Pancreas (tissue), 10 donors: ENCODE data around the gene MAP7D1. TPM values are rescaled to one million over a fixed set of nuclear protein-coding genes. Genes with fewer than 3 reads are reported as not detected.

ENCODE experiments used
- ATAC-seq, 4 donors: fragments of 200-7000 bp; cut with Tn5 transposase; one replicate each; pipeline versions ENCODE4 v1.8.0 to v1.9.1; 2020; ENCODE audit warnings: mild to moderate bottlenecking in 4 of 4, moderate library complexity in 4 of 4
- DNase-seq, 6 donors: peaks; one replicate each; pipeline ENCODE4 v3.0.0-alpha.2; 2020
- FAIRE-seq: peaks from 2 replicates; lab custom pipeline; 2012; peaks lifted over from hg19 to GRCh38; lab: Jason Lieb, UNC
- H3K27ac ChIP-seq, 4 donors: fragments of 200-600 bp; sonication (generic); 1 replicate in 3 of 4; 2 replicates in 1 of 4; pipeline versions ENCODE4 v1.5.0 to v1.8.0; 2020
- H3K27me3 ChIP-seq, 4 donors: fragments of 200-600 bp; one replicate each; pipeline ENCODE4 v1.8.0; 2021
- H3K36me3 ChIP-seq, 3 donors: fragments of 200-600 bp; sonication (generic) in 1 of 3; one replicate each; pipeline versions ENCODE4 v1.5.0 to v1.8.0; 2020 to 2021
- H3K4me1 ChIP-seq, 3 donors: fragments of 200-600 bp; one replicate each; pipeline ENCODE4 v1.8.0; 2021
- H3K4me3 ChIP-seq, 4 donors: fragments of 200-600 bp; sonication (generic) in 2 of 4; one replicate each; pipeline versions ENCODE4 v1.5.0 to v1.8.0; 2020 to 2021
- H3K9me3 ChIP-seq, 4 donors: fragments of 200-600 bp; one replicate each; pipeline ENCODE4 v1.8.0; 2021
- WGBS, 2 donors: extraction: QIAGEN DNeasy Blood & Tissue Kit; methylation state at CpG; one replicate each; pipeline ENCODE4 v1.1.7; 2013; 5-methylcytosine and 5-hydroxymethylcytosine counted together
- intact Hi-C, 3 donors: fragments of 100-400 bp; cut with DNase I; formaldehyde crosslinking; loops; one replicate each; pipeline versions ENCODE4 v1.11.1 to v1.14.2; 2022
- polyA plus RNA-seq, 2 donors: library from polyadenylated mRNA; stranded (reverse); fragments of 200-250 nt; gene quantifications; one replicate each; pipeline ENCODE4 v1.2.3, GENCODE V29; 2013
- total RNA-seq, 6 donors: library from RNA; stranded (reverse); fragmentation: NEBNext Ultra II Directional in 4 of 6; extraction: Animal tissue kit (Norgen Biotek cat#: 25700) in 4 of 6; gene quantifications; one replicate each; pipeline versions ENCODE4 v1.2.1 to v1.2.4, GENCODE V29; 2021 to 2023
- TF ChIP-seq, protein P1 (sequence below), 4 donors: fragments of 200-600 bp; sonication (generic) in 3 of 4; IDR thresholded peaks; one replicate each; pipeline versions ENCODE4 v1.5.0 to v1.8.0; 2021; ENCODE audit warnings: antibody characterized with exemption in 4 of 4
- donor health status: healthy with polysubstance abuse.
- donor health status: DM: no; HTN: no; CAD: no; lungs with moderate emphysema.
- donor health status: DM: no; HTN: no; CAD: no.
- donor health status: control.
- donor health status: control.
- donor health status: Bipolar disorder and iron deficiency.
- donor health status: DM: yes; HTN: yes; CAD: no.
- donor health status: DM: no; HTN: no; CAD: no.
- donor health status: DM: no; HTN: no; CAD: no.
- donor health status: DM: yes; HTN: yes; CAD: no.

MAP7D1 gene
- total and polyA plus RNA-seq, 8 donors: 12.5 to 39.3 (median 22.3) TPM

DNA sequence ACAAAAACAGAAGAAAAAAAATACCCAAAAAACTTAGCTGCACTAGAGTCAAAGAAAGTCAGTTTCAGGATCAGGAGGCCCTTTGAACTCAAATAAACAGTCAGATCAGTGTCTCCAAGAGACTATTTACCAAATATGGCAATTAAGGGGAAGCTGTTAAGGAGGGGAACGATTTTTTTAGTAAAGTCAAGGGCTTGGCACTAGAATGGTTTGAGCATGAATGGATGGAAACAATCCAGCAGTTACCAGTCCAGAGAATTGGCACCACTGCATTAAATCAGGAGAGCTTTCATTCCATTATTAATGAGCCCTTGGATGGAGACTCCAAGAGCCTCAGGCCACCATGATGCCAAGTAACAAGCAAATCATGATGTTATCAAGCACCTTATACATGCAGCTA is 13.8 kb upstream of the MAP7D1 start:
- Histone ChIP-seq H3K36me3 (peaks cover 0 to 12% (median 4%) of the 10 kb centered on the region in 3 donors), H3K27ac (peak overlapping the region in 1 of 4 donors; percentile 11), H3K4me1 (peaks cover 0 to 11% (median 5%) of the 10 kb centered on the region in 3 donors), H3K9me3 (no peaks in the 10 kb centered on the region), H3K27me3 (no peaks in the 10 kb centered on the region), H3K4me3 (no peak overlapping the region)
- no peak for FAIRE-seq
- intact Hi-C loops: no loop called here
- ATAC-seq: peak; percentile 15 to 57 (median 44)
- no peak for DNase-seq
- TF ChIP-seq, protein P1, sequence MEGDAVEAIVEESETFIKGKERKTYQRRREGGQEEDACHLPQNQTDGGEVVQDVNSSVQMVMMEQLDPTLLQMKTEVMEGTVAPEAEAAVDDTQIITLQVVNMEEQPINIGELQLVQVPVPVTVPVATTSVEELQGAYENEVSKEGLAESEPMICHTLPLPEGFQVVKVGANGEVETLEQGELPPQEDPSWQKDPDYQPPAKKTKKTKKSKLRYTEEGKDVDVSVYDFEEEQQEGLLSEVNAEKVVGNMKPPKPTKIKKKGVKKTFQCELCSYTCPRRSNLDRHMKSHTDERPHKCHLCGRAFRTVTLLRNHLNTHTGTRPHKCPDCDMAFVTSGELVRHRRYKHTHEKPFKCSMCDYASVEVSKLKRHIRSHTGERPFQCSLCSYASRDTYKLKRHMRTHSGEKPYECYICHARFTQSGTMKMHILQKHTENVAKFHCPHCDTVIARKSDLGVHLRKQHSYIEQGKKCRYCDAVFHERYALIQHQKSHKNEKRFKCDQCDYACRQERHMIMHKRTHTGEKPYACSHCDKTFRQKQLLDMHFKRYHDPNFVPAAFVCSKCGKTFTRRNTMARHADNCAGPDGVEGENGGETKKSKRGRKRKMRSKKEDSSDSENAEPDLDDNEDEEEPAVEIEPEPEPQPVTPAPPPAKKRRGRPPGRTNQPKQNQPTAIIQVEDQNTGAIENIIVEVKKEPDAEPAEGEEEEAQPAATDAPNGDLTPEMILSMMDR (IDR thresholded peaks at IDR 0.05): no peak
- WGBS, 2 donors: 5 to 10% methylated on average over 1 of the region's 1 CpG

- peaks cover 0 to 15% (median 5%) of the 10 kb centered on the region in 3 donors for H3K4me1 ChIP-seq
- no peaks in the 10 kb centered on the region for H3K27me3 ChIP-seq
- ATAC-seq: no peak
- no peak overlapping the region for H3K4me3 ChIP-seq
- H3K36me3 ChIP-seq: peaks cover 0 to 6% (median 0%) of the 10 kb centered on the region in 3 donors
- intact Hi-C loops: no loop called here
- no peak for DNase-seq
- H3K9me3 ChIP-seq: no peaks in the 10 kb centered on the region
- TF ChIP-seq, protein P1 (IDR thresholded peaks at IDR 0.05): no peak
- no peak overlapping the region for H3K27ac ChIP-seq
- no peak for FAIRE-seq
- WGBS, 2 donors: 87 to 90% methylated on average over 4 of the region's 4 CpGs
These were observed 12.5 kb upstream of the MAP7D1 start for GRCh38 chr1:36143424-36143823.

DNA sequence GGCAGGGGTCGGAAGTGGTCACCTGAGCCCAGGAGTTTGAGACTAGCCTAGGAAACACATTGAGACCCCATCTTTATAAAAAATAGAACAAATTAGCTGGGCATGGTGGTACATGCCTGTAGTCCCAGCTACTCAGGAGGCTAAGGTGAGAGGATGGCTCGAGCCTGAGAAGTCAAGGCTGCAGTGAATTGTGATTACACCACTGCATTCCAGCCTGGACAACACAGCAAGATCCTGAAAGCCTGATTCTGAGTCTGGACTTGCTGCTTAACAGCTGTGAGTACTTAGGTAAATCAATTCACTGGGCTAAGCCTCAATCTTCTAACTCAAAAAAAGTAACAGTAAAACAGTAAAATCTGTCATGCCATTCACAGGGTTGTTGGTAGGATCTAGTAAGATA is 11.5 kb upstream of the MAP7D1 start:
- H3K27ac ChIP-seq: no peak overlapping the region
- TF ChIP-seq, protein P1 (IDR thresholded peaks at IDR 0.05): no peak
- WGBS, 2 donors: 91 to 93% methylated on average over 2 of the region's 2 CpGs
- FAIRE-seq (no peak), DNase-seq (no peak), ATAC-seq (no peak)
- no peaks in the 10 kb centered on the region for H3K9me3 ChIP-seq
- intact Hi-C loops: no loop called here
- H3K27me3 ChIP-seq: no peaks in the 10 kb centered on the region
- peaks cover 0 to 2% (median 0%) of the 10 kb centered on the region in 3 donors for H3K36me3 ChIP-seq
- peaks cover 0 to 16% (median 5%) of the 10 kb centered on the region in 3 donors for H3K4me1 ChIP-seq
- H3K4me3 ChIP-seq: no peak overlapping the region

DNA sequence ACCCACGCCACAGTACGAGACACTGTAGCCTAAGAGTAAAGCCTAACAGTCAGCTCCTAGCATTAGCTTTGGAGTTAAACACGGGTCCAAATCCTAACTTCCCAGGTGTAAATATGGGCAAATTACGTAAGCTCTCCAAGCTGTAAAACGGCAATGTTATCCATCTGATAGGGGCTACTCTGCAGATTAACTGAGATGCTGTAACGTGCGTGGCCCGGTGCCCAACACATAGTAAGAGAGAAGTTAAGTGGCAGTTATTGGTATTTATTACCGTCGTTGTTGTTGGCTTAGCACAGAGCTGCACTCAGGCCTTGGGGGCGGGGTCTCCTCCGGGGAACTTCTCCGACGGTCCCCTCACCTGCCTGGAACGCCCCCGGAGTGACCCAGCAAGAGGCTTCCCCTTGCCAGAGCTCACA is 7.1 kb upstream of the MAP7D1 start:
- no peaks in the 10 kb centered on the region for H3K27me3 ChIP-seq
- 1 to 2% methylated on average over 16 of the region's 16 CpGs for WGBS, 2 donors
- no peaks in the 10 kb centered on the region for H3K36me3 ChIP-seq
- intact Hi-C loops: no loop called here
- no peak for FAIRE-seq
- H3K27ac ChIP-seq: peak overlapping the region; percentile 45 to 91 (median 86)
- no peaks in the 10 kb centered on the region for H3K9me3 ChIP-seq
- H3K4me3 ChIP-seq: peak overlapping the region; percentile 61 to 99 (median 86)
- H3K4me1 ChIP-seq: peaks cover 10 to 28% (median 10%) of the 10 kb centered on the region in 3 donors
- no peak for ATAC-seq
- DNase-seq: no peak
- TF ChIP-seq, protein P1 (IDR thresholded peaks at IDR 0.05): no peak

DNA sequence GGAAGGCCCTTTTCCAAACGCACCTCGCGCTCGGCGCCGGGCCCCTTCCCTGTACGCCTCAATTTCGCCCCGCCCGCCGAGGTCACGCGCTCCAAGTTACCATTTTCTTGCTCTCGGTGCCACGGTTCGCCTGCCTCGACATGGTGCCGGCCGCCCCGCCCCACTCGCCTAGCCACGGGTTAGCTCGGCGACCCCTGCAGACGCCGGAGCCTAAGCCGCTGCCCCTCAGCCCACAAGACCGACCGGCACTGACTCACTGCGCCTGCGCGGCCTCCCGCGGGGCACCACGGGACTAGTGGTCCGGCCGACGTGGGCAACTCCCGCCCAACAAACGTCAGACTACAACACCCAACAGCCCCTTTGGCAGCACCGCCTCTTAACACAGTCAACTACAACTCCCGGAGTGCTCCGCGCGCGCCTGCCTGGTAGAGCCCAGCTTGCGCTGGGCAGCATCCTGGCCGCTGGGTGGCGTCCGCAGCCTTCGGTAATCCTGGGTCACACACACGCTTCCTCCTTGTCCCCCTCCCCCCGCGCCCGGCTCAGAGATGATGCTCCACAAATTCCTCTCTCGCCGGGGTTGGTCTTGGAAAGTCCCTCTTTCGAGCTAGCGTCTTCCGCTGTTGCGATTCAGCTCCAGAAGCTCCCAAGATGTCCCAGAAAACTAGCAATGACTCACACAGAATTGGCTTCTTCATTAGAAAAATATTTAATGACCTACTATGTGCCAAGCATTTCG is 6.6 kb upstream of the MAP7D1 start, which contains the start of gene TRAPPC3:
TSS of gene TRAPPC3 (minus strand) at position 250 of the 736 bp plus-strand sequence. CDS start at position 142, 108 bp downstream.
- Histone ChIP-seq H3K36me3 (no peaks in the 10 kb centered on the region), H3K9me3 (no peaks in the 10 kb centered on the region), H3K4me3 (peak within 1 kb of the TSS; percentile 61 to 99 (median 86)), H3K27ac (peak within 1 kb of the TSS; percentile 89 to 93 (median 90)), H3K27me3 (no peaks in the 10 kb centered on the region), H3K4me1 (peaks cover 10 to 28% (median 10%) of the 10 kb centered on the region in 3 donors)
- DNase-seq (peak; percentile 99 to 100 (median 100)), ATAC-seq (peak; percentile 89 to 93 (median 92)), FAIRE-seq (peak; percentile 51)
- intact Hi-C loops: no loop called here
- TF ChIP-seq, protein P1 (IDR thresholded peaks at IDR 0.05): peak; percentile 86 to 93 (median 90)
- WGBS, 2 donors: 1% methylated on average over 62 of the region's 62 CpGs
